ENCODE measurements around the gene OSBP2.

OSBP2 gene

DNA sequence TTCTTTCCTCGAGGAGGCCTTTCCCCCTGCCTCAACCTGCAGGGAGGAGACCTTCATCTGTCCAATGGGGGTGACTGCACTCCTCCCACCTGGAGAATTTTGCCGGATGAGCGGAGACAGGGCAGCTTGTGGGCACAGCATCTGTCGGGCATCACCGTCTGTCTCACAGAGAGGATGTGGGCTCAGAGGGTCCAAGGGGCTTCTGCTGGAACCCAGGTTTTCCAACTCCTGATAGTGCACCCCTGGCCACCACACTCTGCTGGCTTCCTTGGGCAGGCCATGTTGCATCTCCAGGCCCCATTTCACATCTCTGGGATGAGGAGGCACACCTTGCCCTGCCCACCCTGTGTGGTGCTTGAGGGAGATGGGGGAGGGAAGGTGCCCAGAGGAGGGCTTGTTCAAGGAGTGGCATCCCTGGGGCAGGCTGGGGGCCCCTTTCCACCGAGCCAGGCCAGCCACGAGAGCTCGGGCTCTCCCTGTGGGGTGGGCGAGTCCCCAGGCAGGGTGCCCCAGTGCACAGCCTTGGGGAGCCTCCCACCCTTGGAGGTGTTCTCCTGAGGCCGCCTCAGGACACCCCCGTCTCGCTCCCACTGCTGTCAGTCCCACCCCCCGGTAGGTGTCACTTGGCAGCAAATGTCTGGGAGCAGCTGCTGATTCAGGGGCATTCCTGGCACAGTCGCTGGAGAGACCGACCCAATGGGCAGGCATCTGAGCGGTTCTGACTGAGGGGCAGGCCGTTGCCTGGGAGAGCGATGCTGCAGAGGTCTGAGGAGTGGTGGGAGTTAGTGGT, 189.7 kb downstream of the OSBP2 start:
- no peak for DNase-seq

DNA sequence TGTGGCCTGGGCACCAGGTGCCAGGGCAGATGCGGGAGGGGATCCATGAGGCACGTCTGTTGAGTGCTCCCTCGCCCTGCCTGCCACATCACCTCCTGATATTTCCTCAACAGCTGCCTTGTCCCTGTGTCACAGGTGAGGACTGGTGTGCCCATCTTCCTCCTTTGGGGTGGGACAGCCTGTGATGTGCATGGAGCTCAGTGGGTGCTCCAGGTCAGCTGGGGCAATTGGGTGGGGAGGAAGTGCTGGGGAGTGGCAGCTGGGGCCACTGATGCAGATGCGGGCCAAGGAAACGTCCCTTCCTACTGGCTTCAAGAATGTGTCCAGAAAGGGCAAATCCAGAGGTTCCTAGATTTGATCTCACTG, 190.3 kb downstream of the OSBP2 start:
- DNase-seq = no peak

DNA sequence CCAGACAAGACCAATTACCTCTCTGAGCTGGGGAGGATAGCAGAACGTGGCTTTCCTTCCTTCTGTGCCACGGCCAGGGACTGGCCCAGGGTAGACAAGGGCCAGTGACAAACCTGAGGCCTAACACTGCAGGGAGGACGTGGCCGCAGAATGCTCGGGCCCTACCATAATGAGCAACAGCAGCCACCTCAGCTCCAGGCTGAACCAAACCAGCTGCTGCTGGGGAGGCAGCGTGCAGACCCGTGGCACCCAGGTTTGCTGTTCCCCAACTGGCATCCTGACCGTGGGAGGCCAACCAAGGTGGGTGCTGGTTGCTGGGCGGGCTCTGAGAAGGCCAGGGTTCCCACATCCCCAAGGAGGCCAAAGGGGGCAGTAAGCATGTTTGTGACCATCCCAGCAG, 190.9 kb downstream of the OSBP2 start:
- DNase-seq = no peak

DNA sequence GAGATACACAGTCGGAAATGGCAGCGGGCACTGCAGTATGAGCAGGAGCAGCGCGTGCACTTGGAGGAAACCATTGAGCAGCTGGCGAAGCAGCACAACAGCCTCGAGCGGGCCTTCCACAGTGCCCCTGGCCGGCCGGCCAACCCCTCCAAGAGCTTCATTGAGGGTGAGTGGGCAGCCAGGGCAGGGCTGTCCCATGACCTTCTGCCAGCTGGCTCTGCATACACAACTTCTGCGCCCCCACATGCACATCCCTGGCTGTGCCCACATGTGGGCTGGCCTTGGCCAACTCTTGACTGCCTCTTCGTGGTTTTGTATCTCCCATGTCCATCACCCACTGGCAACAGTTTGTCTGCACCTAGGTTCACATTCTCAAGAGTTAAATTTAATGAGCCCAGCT, 192.8 kb downstream of the OSBP2 start:
- DNase-seq = no peak

DNA sequence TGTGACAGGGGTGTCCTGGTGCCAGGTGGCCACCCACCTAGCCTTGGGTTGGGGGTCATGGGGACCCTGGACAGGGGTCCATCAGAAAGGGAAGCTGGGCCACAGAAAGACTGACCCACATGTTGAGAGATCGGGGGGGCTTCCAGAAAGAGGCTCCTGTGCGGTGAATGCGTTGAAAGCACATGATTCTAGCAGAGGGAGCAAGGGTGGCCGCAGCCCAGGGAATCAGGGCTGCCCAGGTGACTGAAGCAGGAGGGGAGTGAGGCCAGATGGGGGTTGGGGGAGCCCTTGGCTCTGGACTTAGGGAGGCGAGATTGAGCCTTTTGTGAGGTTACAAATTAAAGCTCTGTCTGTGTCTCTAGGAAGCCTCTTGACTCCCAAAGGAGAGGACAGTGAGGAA, 193.2 kb downstream of the OSBP2 start:
- DNase-seq = no peak

DNA sequence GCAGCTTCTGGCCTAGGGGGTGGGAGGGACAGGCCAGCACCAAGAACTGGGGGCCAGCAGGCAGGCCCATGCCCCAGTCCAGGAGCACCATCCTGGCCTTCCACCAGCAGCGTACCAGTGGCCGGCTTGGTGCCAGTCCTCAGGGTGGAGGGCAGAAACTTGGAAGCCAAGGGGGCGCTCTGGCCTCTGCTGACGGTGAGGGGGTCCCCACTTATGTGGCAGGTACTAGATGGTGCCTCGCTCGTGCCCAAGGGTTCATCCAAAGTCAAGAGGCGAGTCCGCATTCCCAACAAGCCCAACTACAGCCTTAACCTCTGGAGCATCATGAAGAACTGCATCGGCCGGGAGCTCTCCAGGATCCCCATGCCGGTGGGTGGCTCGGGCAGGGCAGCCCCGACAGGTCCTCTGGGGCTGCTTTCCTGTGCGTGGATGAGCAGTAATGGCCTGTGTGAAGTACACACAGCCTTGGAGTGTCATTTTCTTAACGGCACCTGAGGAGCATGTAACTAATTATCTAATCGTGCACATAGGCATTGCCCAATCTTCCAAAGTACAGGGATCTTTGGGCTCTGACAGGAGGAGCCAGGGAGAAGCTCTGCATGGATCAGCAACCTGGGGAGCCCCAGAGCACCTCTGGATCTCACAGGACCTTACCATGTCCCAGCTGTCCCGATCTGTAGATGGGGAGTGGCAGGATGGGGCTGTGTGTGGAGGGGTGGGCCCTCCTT, 194.8 kb downstream of the OSBP2 start:
- DNase-seq = no peak

DNA sequence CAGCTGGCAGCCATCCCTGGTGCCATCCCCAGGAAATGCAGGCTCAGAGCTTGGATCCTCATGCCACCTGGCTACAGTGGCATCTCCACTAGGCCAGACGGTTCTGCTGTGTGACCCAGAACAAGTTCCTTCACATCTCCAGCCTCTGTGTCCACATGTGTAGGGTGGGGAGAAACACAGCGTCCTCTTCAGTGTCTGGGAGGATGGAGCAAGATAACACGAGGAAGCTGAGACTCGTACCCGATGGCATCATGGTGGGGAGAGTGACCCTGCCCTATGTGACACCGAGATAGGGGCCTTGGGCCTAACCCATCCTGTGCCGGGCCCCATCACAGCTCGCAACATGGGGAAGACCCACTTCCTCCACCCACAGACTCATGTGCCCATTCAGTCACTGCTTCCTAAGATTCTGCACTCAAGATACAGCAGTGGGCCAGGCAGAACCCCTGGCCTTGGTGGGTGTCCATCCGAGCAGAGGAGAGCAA, 195.4 kb downstream of the OSBP2 start:
- no peak for DNase-seq

DNA sequence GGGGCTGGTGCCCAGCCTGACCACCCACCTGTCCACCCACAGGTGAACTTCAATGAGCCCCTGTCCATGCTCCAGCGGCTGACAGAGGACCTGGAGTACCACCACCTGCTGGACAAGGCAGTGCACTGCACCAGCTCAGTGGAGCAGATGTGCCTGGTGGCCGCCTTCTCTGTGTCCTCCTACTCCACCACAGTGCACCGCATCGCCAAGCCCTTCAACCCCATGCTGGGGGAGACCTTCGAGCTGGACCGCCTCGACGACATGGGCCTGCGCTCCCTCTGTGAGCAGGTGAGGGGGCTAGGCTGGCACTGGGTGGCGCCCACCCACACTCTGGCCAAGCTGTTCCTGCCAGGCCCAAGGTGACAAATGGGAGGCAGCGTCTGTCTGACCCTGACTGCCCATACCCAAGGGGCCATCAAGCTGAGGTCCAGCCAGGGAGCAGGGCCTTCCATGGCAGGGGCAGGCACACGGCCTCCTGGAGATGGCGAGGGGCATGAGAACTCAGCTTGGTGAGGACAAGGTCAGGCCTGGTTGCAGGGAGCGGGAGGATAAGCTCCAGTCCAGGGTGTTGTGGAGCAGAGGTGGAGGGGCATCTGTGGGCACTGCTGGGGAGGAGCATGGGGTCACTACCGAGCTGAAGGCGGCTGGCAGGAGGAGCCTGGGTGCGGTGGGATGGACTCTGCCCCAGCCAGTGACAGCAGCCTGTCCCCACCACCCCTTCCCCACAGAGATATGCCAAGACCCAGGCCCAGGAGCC, 196.2 kb downstream of the OSBP2 start:
- DNase-seq = no peak

DNA sequence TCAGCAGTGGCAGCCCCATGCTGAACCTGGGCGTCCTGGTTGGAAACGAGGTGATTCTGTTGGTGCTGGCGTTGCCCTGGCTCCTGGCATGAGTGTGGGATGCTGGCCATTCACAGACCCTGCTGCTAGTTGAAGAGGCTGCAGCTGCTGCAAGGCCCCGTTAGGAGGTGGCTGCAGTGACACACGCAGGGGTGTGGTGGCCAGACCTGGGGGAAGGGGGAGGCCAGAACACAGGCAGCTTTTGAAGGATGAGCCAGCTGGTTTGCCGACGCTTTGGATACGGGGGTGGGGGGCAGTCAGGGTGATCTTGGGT, 196.7 kb downstream of the OSBP2 start:
- no peak for DNase-seq

DNA sequence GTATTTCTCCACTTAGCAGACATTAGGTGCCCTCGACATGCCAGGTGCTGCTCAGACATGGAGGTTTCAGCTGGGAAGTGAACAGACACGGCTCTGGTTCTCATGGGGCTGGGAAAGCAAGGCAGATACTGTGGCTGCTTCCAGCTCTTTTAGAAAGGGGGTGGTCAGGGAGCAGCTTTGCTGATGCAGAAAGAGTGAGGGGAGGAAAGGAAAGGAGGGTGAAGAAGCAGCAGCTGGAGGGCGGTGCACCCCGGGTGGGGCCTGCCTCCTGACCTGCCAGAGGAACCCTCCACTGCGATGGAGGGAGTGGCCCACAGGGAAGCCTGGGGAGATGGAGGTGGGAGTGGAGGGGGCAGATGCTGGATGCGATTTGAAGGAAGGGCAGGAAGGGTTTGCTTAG, 197.1 kb downstream of the OSBP2 start:
- no peak for DNase-seq

DNA sequence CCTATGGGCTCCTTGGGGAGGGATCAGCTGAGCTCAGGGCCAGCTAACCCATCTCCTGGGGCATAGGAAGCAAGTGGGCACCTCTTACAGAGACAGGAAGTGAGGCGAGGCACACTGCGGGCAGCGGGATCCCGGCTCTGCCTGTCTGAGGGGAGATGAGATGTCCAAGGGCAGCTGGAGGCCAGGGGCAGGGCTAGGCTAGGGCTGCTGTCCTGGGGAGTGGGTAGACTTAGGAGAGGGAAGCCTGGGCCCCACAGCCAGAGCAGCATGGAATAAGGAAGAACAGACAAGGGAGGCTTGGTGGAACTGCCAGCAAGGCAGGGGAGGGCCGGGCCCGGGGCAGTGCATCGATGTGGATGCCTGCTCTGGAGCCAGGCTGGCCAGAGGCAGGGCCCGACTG, 197.6 kb downstream of the OSBP2 start:
- no peak for DNase-seq

DNA sequence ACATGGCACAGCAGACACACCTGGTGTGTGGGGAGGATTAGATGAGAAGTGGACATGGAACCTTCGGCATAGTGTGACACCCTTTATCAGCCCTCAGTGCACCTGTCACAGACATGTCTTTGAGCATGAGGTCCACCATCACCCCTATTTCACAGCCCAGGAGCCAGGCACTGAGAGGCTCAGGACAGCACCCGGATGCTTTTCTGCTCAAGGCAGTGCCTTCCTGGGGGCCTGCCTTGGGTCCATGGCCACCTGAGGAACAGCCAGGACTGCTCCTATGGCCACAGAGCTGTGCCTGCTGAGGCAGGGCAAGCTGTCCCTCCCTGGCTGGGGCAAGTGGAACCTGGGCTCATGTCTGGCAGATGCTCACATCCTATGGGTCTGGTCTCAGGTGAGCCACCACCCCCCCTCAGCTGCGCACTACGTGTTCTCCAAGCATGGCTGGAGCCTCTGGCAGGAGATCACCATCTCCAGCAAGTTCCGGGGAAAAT, 198.1 kb downstream of the OSBP2 start:
- no peak for DNase-seq

DNA sequence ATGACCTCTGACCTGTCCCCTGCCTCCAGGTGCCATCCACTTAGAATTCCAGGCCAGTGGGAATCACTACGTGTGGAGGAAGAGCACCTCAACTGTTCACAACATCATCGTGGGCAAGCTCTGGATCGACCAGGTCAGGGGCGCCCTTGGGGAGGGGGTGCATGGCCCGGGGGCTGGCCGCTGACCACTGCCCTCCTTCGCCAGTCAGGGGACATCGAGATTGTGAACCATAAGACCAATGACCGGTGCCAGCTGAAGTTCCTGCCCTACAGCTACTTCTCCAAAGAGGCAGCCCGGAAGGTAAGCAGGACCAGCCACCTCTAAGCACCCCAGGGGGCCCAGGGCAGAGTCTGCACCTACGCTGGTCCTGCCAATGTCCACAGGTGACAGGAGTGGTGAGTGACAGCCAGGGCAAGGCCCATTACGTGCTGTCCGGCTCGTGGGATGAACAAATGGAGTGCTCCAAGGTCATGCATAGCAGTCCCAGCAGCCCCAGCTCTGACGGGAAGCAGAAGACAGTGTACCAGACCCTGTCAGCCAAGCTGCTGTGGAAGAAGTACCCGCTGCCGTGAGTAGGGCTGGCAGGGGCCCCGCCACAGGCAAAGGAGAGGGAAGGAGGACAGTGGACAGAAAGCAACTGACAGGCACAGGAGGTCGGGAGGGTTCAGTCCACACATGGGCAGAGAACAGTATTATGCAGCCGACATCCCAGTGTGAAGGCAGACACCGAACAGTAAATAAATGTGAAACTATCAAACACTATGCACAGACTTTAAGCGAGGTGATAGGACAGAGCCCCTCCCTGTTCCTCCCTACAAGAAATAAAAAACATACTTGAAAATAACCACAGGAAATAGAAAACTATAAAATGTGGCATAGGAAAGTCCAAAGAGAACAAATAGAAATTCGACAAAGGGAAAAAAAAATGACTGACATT, 199.0 kb downstream of the OSBP2 start:
- DNase-seq = no peak

DNA sequence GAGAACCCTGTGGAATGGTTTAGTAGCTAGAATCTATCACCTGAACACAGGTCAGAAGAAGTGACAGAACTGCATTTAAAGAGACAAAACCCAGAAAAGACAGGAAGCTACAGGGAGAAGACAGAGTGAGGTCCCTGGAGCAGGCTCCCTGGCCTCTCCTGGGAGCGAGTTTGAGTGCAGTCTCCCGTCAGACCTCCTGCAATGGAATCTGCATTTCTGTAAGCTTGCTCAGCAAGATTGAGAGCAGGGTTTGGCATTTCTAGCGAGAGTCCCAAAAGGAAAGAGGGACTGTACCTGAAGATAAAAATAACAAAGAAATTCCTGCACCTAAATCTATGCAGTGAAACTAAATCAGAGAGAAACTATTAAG, 199.7 kb downstream of the OSBP2 start:
- no peak for DNase-seq

DNA sequence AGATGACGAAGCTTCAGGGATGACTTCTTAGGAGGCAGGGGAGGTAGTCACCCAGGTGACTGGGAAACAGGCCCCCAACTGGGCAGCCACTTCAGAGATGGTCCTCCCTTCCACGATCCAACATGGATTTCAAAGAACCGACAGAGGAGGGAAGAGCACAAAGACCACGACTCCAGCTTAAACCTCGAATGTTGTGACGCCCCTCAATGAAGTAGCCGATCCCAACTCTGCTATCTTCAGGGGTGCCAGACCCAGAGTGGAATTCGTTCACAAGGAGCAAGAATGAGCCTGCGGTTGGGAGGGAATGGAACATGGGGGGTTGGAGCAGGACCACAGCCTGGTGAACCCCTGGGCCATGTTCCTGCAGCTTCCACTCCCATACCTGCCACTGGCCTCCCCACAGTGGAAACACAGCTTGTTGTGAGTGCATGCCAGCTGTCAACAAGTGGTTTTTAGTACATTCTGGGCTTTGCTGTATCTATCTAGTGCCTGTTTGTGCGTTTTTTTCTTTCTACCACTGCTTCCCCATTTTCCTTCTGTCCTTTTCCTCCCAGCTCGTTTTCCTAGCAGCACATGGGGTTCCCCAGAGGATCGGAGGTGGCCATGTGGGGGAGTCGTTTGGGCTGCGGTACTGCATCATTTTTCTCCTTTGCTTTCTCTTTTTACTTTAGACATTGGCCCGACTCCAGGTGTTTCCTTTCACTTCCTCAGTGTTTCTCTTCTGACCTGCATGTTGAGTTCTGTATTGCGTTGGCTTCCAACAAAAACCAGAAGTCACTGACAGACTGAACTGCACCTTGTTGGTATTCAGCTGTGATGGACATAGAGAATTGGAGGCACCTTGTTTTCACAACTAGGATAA, 208.1 kb downstream of the OSBP2 start:
- DNase-seq = no peak

DNA sequence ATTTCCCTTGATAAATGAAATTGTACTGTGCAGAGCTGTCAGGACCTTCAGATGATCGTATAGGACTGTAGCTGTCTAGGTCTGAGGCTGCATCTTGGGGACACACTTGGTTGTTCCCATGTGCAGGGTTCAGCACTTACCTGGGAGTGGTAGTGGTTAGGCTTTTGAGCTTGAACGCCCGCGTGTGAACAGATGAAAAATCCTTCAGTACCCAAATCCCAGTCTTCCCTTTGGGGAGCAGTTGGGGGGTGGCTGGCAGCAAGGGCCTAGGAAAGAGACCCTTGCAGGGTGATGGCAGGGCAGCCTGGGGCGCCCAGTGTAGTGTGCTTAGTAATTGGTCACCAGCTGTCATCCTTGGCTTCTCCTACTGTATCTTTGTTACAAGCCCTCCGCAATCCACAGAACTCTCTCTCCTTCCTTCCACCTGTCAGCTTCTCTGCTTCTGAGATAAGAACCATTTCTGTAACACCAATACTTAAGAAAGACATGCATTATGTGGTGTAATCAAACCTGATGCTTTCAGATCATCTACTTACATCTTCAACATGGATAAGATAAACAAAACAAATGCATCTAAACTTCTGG, 209.3 kb downstream of the OSBP2 start:
- no peak for DNase-seq

DNA sequence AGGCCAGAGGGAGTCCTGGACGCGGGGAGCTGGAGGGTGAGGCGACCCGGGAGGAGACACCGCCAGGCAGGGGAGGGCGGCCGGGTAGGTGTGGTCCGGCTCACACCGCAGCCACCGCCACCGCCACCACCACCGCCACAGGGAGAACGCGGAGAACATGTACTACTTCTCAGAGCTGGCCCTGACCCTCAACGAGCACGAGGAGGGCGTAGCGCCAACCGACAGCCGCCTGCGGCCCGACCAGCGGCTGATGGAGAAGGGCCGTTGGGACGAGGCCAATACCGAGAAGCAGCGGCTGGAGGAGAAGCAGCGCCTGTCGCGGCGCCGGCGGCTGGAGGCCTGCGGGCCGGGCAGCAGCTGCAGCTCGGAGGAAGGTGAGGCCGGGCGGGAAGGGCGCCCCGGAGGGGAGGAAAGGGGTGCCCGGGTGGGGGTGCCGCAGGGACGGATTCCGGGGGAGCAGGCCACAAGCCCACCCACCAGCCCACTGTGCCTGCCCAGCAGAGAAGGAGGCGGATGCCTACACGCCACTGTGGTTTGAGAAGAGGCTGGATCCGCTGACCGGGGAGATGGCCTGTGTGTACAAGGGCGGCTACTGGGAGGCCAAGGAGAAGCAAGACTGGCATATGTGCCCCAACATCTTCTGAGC, 211.1 kb downstream of the OSBP2 start:
- DNase-seq = no peak

DNA sequence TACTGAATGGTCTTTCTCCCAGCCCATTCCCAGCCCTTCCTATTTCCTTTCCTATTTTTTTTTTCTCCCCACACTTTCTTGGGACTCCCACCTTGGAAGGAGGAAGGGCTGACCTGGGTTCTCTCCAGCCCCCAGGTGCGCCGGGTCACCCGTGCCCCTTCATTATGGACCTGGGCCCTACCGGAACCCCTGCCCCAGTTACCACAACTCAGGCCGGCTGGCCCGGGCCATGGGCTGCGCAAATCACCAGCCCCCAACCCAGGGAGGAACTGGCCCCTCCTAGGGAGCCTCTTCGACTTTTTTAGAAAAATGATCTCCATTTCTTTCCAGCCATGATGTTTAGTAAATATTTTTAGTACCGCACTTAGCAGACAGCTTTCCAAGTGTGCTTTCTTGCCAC, 211.7 kb downstream of the OSBP2 start:
- DNase-seq = no peak

DNA sequence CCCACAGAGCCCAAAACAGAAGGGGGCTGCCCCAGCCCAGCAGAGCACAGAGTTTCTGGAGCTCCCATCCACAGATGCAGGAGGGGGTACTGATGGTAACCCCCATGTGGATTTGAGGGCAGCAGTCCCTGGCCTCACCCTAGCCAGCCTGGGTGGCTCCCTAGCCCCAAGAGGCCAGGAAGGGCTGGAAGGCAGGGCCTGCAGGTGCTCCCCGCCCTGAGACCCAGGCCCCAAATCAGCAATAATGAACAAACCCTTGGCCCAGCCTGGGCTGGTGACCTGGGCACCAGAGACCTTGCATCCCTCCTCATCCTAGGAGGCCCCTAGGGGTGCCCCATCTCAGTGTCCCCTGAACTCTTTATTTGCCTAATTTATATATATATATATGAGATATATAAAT, 212.3 kb downstream of the OSBP2 start:
- DNase-seq = no peak

DNA sequence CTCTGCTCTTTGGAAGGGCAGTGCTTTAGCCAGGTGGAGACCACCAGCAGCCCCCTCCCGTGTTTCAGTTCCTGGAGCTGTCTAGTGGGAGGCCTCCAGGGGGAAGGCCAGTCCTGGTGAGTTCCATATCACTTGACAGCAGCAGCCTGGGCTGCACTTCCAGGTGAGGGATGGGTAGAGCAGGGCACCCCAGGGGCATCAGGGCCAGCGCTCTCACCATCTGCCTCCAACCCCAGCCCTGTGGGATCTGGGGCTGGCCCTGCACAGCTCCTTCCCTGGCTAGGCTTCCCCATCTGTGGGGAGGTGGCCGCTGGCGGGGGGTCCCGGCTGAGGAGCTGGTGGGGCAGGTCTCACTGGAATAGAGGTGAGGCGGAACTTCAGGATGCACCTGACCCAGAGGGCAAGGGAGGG, 213.4 kb downstream of the OSBP2 start:
- DNase-seq = no peak

DNA sequence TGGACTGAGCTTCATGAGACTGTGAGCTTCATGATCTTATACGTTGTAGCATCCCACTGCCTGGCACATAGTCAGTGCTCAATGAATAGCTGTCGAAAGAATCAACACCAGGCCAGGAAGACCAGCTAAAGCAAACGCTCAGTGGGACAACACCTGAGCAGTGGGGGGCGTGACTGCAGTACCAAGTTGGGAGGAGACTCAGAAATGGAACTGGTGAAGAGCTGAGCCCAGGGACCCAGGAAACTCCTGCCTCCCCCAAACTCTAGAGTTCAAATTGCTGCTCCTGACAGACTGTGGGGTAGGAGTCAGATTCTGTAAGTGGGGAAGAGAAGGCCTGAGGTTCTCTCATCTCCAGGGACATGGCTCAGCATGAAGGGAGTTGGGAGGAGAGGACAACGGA, 214.6 kb downstream of the OSBP2 start:
- no peak for DNase-seq

Data from GF-D8 (cell line).